ENCODE measurements around the gene RASAL3.

DNA sequence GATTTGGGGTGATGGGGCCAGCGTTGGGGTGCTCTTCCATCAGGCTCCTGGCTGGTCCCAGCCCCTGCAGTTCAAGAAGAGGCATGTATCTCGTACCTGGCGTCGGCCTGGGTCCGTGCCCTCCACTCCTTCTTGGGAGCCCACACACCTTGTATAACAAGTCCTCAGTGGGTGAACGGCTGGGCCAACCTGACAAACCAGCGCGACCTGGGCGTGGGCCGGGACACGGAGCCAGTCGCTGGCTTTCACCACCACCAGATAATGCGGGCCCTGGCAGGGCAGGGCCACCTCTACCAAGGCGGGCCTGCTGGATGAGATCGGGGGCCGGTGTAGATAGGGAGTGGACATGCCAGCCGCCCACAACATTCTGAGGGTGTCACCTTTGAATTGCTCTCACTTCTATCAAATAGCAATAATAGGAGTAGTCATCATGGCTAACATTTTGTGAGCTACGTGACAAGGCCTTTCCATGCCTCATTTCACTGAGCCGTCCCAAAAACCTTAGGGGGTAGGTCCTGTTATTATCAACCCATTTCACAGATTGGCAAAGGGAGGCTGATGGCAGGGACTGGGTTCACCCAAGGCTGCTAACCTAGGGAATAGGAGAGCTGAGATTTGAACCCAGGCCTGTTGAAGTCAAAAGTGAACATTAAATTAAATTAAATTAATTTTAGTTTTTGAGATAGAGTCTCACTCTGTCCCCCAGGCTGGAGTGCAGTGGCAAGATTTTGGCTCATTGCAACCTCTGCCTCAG is 47.5 kb upstream of the RASAL3 start:
- TF ChIP-seq POLR2A (IDR thresholded peaks at IDR 0.05; ENCODE audit: low read length) (no peak), KDM5A (IDR thresholded peaks at IDR 0.05) (no peak), RAD21 (conservative IDR thresholded peaks at IDR 0.05 in 1 of 2, IDR thresholded peaks at IDR 0.05 in 1 of 2) (no peak)
- TF ChIP-seq, protein P1, sequence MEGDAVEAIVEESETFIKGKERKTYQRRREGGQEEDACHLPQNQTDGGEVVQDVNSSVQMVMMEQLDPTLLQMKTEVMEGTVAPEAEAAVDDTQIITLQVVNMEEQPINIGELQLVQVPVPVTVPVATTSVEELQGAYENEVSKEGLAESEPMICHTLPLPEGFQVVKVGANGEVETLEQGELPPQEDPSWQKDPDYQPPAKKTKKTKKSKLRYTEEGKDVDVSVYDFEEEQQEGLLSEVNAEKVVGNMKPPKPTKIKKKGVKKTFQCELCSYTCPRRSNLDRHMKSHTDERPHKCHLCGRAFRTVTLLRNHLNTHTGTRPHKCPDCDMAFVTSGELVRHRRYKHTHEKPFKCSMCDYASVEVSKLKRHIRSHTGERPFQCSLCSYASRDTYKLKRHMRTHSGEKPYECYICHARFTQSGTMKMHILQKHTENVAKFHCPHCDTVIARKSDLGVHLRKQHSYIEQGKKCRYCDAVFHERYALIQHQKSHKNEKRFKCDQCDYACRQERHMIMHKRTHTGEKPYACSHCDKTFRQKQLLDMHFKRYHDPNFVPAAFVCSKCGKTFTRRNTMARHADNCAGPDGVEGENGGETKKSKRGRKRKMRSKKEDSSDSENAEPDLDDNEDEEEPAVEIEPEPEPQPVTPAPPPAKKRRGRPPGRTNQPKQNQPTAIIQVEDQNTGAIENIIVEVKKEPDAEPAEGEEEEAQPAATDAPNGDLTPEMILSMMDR (IDR thresholded peaks at IDR 0.05): no peak
